NCI-H345 treated with DMSO at 0.1 percent for 48 hours (cell line): Measurements from ENCODE around the gene EMILIN1.
"Not testable (repeated sequence)": the region's sequence is repeated elsewhere in the genome, so short reads cannot be mapped to it uniquely, and the experiment has no call there.

Experiments used
- DNase-seq: peaks from one replicate; lab custom pipeline; 2025; ENCODE audit not compliant: unreplicated experiment; lab: John Stamatoyannopoulos, UW

The EMILIN1 gene

GRCh38 chr2:27092696-27093429 lies 14.4 kb downstream of the EMILIN1 start:
- no peak for DNase-seq

- DNase-seq = no peak
Measured at GRCh38 chr2:27093430-27094352, 15.3 kb downstream of the EMILIN1 start.

GRCh38 chr2:27094353-27094984 lies 16.1 kb downstream of the EMILIN1 start:
- no peak for DNase-seq

- DNase-seq = no peak
Measured at GRCh38 chr2:27095427-27095744, 17.0 kb downstream of the EMILIN1 start.

GRCh38 chr2:27095745-27096651 lies 17.6 kb downstream of the EMILIN1 start:
- DNase-seq = no peak

GRCh38 chr2:27096748-27097297 lies 18.4 kb downstream of the EMILIN1 start:
- no peak for DNase-seq

- DNase-seq = no peak
Measured at GRCh38 chr2:27097341-27097740, 18.9 kb downstream of the EMILIN1 start.

GRCh38 chr2:27099334-27099955 lies 21.0 kb downstream of the EMILIN1 start:
- DNase-seq = no peak

- no peak for DNase-seq
Measured at GRCh38 chr2:27100036-27100435, 21.6 kb downstream of the EMILIN1 start.

GRCh38 chr2:27102329-27102728 lies 23.9 kb downstream of the EMILIN1 start:
- DNase-seq = no peak

GRCh38 chr2:27105981-27106380 lies 27.6 kb downstream of the EMILIN1 start:
- DNase-seq = no peak

GRCh38 chr2:27108221-27108620 lies 29.8 kb downstream of the EMILIN1 start:
- no peak for DNase-seq

GRCh38 chr2:27109083-27109482 lies 30.7 kb downstream of the EMILIN1 start:
- no peak for DNase-seq

GRCh38 chr2:27110603-27111352 lies 32.4 kb downstream of the EMILIN1 start:
- DNase-seq = not testable (repeated sequence)

- not testable (repeated sequence) for DNase-seq
Measured at GRCh38 chr2:27111392-27112078, 33.1 kb downstream of the EMILIN1 start.

GRCh38 chr2:27115519-27115918 lies 37.1 kb downstream of the EMILIN1 start:
- no peak for DNase-seq

- no peak for DNase-seq
Measured at GRCh38 chr2:27117995-27118524, 39.6 kb downstream of the EMILIN1 start.

GRCh38 chr2:27118525-27119329 lies 40.3 kb downstream of the EMILIN1 start, which contains the start of gene CGREF1:
CGREF1 (minus strand) TSS chr2:27119128; CDS start chr2:27104366, 14,762 bp downstream.
- no peak for DNase-seq
